ENCODE data around the gene GATA5.

Gene GATA5

DNA sequence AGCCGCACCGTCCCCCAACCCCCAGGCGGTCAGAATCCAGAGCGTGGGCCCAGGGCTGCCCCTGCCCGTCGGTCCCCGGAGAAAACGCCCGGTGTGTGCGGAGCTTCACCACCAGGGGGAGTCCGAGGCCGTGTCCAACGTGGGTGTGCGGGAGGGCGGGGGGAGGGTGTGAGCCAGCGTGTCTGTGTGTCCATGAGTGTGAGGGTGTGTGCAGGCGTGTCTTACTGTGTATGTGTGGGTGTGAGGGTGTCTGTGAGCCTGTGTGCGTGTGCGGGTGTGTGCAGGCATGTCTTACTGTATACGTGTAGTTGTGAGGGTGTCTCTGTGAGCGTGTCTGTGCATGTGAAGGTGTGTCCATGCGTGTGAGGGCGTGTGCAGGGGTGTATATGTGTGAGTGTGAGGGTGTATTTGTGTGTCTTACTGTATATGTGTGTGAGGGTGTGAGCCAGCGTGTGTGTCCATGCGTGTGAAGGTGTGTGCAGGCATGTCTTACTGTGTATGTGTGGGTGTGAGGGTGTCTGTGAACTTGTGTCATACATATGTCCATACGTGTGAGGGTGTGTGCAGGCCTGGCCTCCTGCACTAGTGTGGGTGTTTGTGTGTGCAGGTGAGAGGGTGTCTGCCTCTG is 24.6 kb upstream of the GATA5 start:
- H3K4me3 ChIP-seq (ENCODE audit: control insufficient read depth, low read depth, low read length): no peak overlapping the region
- peak; percentile 42 for DNase-seq (ENCODE audit: low read depth)
- TF ChIP-seq, protein P1, sequence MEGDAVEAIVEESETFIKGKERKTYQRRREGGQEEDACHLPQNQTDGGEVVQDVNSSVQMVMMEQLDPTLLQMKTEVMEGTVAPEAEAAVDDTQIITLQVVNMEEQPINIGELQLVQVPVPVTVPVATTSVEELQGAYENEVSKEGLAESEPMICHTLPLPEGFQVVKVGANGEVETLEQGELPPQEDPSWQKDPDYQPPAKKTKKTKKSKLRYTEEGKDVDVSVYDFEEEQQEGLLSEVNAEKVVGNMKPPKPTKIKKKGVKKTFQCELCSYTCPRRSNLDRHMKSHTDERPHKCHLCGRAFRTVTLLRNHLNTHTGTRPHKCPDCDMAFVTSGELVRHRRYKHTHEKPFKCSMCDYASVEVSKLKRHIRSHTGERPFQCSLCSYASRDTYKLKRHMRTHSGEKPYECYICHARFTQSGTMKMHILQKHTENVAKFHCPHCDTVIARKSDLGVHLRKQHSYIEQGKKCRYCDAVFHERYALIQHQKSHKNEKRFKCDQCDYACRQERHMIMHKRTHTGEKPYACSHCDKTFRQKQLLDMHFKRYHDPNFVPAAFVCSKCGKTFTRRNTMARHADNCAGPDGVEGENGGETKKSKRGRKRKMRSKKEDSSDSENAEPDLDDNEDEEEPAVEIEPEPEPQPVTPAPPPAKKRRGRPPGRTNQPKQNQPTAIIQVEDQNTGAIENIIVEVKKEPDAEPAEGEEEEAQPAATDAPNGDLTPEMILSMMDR (conservative IDR thresholded peaks at IDR 0.05; ENCODE audit: control insufficient read depth, insufficient read depth, low read depth, low read length): peak; percentile 72

DNA sequence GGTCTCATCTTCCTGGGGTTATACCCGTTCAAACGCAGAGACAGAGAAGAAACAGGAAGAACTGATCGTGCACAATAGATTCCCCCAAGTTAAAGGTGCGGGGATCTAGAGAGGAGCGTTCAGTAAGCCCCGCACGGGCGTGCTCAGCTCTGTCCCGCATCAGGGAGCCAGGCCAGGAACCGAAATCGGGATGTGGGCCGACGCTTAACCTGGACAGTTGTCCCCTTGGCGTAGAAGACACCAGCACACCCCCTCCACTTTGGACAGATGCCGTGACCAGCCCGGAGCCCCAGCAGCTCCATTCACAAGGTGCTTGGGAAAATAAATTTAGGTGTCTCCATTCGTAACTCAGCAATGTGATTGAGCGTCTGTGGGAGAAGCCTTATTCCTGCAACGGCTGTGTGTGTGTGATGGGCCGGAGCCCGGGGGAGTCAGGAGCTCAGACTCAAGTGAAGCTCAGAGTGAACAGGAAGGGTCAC is 24.0 kb upstream of the GATA5 start:
- TF ChIP-seq, protein P1 (conservative IDR thresholded peaks at IDR 0.05; ENCODE audit: control insufficient read depth, insufficient read depth, low read depth, low read length): no peak
- H3K4me3 ChIP-seq (ENCODE audit: control insufficient read depth, low read depth, low read length): no peak overlapping the region
- no peak for DNase-seq (ENCODE audit: low read depth)

DNA sequence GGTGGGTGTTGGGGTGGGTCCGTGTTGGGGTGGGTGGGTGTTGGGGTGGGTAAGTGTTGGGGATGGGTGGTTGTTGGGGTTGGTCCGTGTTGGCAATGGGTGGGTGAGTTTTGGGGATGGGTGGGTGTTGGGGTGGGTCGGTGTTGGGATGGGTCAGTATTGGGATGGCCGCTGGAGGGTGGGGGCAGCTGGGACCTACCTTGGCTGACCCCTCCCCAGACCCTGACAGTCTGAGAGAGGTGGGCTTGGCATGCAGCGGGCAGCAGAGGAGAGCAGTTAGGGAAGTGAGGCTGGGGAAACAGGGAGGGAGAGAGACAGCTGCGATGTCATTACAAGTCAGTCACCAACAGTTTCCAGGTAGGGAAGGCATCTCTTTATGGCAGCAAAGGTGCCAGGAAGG is 23.1 kb upstream of the GATA5 start:
- no peak for DNase-seq (ENCODE audit: low read depth)
- TF ChIP-seq, protein P1 (conservative IDR thresholded peaks at IDR 0.05; ENCODE audit: control insufficient read depth, insufficient read depth, low read depth, low read length): no peak
- no peak overlapping the region for H3K4me3 ChIP-seq (ENCODE audit: control insufficient read depth, low read depth, low read length)

DNA sequence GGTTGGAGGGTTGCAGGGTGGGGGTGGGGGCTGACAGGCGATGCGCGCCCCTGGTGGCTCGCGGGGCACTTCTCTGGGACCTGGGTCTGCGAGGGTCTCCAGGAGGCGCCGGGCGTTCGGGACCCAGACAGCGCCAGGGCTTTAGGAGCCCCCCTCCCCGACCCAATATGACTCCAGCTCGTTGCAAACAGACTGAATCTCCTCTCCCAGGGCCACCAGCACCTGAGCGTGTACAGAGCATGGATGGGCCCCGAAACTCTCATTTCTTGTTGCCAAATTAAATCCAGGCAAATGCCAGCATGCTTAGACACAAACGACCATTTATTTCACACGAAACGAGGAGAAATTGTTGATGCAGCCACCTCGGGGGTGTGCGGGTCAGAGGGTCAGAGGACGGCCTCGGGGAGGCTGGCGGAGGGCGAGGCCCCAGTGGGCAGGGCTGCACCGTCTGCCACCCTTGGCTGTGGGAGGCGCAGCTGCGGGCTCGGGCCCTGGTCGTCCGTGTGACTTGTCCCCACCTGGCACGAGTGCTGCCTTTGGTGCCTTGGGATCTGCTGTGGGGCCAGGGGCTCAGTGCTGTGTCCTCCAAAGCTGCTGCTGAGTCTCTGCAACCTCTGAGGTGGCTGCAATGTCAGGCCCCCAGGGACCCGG is 20.9 kb upstream of the GATA5 start:
- no peak overlapping the region for H3K4me3 ChIP-seq (ENCODE audit: control insufficient read depth, low read depth, low read length)
- DNase-seq (ENCODE audit: low read depth): no peak
- TF ChIP-seq, protein P1 (conservative IDR thresholded peaks at IDR 0.05; ENCODE audit: control insufficient read depth, insufficient read depth, low read depth, low read length): peak; percentile 34

DNA sequence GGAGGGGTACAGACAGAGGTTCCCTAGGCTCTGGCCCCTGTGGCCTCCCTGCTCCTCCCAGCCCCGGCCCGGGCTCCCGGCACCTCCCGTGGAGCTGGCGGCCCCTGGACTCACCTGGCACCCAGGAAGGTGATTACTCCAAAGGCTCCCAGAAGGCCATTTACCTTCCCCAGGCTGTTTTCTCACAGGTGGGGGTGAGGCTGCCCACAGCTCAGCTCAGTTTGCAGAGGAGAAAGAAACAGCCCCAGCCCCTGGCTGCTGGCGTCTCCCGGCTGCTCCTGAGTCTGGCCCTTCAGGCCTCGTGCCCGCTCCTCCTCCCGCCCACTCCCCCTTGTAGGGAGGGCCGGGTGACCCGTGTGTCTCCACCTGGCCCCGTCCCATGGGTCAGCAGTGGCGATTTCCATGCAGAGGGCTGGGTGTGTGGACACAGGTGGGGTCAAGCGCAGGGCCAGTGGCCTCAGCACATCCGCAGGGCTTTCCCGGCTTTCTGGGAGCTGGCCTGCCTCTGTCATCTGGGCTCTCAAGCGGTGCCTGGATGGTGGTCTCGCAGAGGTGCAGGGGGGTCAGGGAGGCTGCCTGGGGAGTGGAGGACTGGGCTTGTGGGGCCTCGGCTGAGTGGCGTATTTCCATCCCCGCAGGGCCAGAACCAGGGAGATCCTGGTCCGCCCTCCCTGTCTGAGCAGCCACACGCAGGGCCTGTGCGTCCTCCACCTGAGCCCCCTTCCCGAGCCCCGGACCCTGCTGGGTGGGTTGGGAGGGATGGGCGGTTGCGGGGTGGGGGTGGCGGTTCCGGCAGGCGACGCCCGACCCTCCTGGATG is 20.2 kb upstream of the GATA5 start:
- H3K4me3 ChIP-seq (ENCODE audit: control insufficient read depth, low read depth, low read length): no peak overlapping the region
- TF ChIP-seq, protein P1 (conservative IDR thresholded peaks at IDR 0.05; ENCODE audit: control insufficient read depth, insufficient read depth, low read depth, low read length): no peak
- DNase-seq (ENCODE audit: low read depth): no peak

DNA sequence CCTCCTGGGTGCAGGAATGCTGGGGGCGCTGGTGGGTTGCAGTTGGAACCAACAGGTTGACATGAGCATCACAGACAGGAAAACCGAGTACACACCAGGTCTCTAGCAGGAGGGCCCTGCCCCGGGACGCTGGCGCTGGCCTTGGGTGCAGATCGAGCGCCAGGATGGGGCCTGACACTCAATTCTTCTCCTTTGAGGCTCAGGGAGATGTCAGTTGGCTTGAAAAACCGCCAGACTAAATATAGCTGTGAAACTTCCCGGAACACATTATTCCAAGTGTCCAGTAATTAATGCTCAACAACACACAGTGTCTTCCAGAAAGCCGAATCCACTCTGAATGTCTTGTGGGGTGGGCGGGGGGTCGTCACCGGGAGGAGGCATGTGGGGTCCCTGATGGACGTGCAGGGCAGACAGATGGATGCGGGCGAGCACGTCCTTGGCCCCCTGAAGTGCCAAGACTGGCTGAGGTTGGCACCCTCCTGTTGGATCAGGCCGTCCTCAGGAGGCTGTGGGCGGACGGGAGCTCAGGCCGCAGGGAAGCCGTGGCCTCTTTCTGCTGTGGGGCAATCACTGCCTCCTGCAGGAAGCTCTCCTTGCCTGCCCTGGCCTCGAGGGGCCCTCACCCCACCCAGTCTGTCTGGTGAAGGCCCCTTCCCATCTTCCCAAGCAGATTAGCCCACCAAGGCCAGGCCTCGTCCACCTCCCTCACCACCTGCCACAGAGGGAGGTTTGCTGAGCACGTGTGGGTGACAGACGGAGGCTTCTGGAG is 19.4 kb upstream of the GATA5 start:
- TF ChIP-seq, protein P1 (conservative IDR thresholded peaks at IDR 0.05; ENCODE audit: control insufficient read depth, insufficient read depth, low read depth, low read length): no peak
- no peak for DNase-seq (ENCODE audit: low read depth)
- no peak overlapping the region for H3K4me3 ChIP-seq (ENCODE audit: control insufficient read depth, low read depth, low read length)
